Effector CD4-positive, alpha-beta T cell (primary cell): ENCODE data around the gene WASHC1.
"Not testable (repeated sequence)": the region's sequence is repeated elsewhere in the genome, so short reads cannot be mapped to it uniquely, and the experiment has no call there.

Experiments used
- DNase-seq: peaks from one replicate; pipeline ENCODE4 v3.0.0-alpha.2; 2020
- total RNA-seq: gene quantifications from one replicate; lab custom pipeline; 2026; lab: John Stamatoyannopoulos, UW

Gene WASHC1, protein sequence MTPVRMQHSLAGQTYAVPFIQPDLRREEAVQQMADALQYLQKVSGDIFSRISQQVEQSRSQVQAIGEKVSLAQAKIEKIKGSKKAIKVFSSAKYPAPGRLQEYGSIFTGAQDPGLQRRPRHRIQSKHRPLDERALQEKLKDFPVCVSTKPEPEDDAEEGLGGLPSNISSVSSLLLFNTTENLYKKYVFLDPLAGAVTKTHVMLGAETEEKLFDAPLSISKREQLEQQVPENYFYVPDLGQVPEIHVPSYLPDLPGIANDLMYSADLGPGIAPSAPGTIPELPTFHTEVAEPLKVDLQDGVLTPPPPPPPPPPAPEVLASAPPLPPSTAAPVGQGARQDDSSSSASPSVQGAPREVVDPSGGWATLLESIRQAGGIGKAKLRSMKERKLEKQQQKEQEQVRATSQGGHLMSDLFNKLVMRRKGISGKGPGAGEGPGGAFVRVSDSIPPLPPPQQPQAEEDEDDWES
- 9.6 reads per million, percentile 31 among the genes with 10 or more reads in this experiment for total RNA-seq

DNA sequence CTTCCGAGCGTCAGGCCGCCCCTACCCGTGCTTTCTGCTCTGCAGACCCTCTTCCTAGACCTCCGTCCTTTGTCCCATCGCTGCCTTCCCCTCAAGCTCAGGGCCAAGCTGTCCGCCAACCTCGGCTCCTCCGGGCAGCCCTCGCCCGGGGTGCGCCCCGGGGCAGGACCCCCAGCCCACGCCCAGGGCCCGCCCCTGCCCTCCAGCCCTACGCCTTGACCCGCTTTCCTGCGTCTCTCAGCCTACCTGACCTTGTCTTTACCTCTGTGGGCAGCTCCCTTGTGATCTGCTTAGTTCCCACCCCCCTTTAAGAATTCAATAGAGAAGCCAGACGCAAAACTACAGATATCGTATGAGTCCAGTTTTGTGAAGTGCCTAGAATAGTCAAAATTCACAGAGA, at the start of gene WASHC1:
TSS of gene WASHC1 (minus strand) at position 101 of the 400 bp plus-strand sequence. CDS start 4,457 bp downstream, outside the sequence.
- not testable (repeated sequence) for DNase-seq

DNA sequence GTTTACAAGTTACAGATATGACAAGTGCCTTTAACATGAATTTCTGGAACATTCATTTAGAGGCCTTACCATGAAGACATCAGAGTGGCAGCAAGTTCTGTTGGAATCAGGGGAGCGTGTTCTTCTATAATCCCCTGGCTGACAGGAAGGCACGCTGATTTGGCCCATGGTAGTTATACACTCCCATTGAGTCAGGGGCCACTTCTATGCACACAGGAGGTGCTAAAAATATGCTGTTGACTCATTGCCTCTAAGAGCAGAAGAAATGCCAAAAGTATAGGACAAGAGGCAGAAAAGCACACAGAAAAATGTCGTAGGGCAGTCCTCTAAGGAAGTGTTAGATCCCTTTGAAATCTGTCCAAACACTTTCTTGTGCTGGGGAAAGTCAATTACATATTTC, 49.1 kb upstream of the WASHC1 start:
- DNase-seq = not testable (repeated sequence)

DNA sequence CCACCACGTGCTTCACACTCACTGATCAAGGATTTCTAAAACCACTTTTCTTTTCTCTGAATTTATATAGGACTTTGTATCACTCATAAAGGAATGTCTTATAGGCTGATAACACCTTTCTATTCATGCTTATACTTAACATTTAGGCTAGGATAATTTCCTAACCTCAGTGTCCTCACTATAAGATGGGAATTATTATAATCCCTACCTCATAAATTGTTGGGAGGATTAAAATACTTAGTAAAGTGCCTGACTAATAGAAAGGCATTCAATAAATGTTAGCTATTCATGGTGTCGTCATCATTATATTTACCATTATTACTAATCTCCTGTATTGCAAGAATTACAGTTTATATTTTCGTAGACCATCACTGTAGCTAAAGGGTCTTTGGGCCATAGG, 47.1 kb upstream of the WASHC1 start:
- not testable (repeated sequence) for DNase-seq

DNA sequence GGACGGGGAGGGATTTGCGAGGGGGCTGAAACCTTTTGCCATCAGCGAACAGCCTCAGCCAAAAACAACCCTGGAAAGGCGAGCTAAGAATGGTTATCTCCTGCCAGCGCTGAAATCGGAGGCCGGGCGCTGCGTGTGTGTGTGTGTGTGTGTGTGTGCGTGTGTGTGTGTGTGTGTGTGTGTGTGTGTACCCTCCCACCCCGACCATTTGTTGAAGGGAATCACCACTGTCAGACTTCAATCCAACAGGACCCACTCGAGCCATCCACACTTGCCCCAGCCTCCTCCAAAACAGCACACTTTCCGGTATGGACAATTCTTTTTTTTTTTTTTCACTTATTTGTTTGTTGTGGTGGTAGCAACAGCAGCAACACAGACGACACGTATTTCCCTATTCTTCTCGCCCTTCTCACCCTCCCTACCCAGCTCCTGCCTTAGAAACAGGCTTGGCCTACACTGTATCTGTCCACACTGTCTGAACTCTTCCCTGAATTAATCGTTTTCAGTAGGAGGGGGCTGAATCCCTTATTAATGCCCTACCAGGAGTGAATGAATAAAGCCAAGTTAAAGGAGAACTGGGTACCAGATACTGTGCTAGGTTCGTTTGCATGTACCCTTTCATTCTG, 44.8 kb upstream of the WASHC1 start:
- DNase-seq = not testable (repeated sequence)

DNA sequence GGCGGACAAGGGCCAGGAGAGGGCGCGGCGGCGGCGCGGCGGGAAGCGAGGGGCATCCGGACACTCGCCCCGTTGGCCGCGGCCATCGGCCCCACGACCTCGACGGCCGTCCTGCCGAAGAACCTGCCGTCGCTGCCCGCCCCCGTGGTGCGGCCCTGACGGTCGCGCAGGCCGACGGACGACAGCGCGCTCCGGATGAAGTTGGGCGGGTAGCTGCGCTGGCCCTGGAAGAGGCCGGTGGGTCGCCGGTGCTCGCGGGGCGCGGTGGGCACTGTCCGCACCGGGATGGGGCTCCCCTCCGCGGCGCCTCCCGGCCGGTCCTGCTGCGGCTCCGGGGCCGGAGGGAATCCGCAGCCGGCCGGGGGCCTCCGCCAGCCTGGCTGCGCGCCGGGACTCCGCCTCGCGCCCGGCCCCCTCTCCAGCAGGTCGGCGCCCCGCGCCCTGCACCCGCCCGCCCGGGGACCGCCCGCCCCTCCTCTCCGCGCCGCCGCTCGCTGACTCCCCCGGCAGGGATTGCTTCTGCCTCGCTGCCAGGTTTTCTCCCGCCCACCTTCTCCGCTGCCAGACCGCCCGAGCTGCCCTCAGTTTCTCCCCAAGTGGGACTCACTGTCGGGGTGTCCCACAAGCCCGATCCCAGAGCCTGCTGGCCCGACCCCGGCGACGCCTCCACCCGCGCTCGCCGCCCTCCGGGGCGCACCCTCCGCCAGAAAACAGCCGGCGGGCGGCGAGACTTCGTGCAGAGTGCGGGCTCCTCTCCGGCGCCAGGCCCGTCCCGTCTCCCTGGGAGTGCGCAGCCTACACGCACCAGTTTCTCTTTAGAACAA, 44.0 kb upstream of the WASHC1 start:
- DNase-seq = not testable (repeated sequence)

DNA sequence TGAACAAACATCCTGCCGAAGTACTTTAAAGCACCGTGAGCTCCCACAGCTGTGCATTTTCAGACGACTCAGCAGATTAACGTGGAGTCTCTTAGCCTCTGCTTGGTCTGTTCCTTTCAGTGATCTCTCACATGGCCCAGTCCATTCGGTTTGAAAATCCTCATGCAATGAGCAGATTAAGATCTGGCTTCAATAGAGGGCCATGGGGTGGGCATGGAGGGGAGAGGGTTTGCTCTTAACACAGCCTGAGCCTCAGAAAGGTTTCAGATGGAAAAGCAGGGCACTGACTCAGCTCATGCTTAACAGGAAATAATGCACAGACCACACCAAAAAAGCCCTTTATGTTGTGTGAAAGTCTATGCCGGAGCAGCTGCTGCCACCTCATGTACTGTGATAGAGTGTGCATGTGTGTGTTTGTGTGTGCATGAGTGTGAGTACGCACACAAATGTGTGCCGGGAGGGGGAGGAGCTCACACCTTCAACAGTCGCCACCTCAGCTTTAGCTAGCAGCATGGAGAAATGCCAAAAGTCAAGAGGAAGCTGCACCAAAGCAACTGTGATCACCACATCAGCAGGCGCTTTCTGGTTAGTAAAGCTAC, 33.9 kb upstream of the WASHC1 start:
- DNase-seq = peak; percentile 7

DNA sequence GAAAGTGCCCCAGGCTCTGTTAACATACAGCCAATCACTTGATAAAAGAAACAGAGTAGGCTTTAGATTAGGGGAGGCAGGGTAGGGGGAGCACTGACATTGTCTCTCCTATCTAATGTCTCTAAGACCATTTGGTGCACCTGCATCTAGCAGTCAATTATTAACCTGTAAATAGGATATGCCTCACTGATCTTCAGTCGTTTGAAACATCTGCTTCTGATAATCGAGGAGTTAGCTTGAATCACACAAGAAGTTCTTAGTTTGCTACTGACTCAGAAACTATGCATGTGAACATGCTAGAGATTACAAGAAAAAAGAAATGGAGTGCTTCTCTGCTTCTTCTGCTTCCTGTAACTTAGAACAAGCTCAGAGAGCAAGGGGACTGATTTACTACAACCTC, 23.4 kb upstream of the WASHC1 start:
- not testable (repeated sequence) for DNase-seq

DNA sequence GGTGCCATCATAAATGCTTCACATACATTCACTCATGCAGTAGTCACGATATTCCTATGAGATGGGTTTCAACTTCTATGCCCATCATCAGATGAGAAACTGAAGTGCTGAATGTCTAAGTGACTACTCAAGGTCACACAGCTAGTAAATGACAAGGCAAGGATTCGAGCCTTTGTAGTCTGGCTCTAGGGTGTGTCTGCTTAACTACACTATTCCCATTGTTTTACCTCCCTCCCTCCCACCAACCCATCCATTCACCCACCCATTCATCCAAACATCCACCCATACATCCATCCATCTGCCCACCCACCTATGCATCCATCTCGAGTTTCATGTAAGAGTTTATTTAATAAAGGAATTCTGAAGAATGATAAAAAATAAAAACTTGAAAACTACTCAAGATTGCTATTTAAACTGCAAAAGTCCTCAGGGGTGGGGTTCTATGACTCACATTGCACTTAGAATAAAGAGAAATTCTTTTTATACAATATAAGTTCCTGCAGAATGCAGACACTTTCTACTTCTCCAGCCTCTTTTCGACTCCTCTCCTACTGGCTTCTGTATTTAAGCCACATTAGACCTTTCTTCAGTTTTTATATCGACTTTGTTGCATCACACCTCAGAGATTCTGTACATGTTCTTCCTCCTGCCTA, 19.1 kb upstream of the WASHC1 start:
- DNase-seq = not testable (repeated sequence)

DNA sequence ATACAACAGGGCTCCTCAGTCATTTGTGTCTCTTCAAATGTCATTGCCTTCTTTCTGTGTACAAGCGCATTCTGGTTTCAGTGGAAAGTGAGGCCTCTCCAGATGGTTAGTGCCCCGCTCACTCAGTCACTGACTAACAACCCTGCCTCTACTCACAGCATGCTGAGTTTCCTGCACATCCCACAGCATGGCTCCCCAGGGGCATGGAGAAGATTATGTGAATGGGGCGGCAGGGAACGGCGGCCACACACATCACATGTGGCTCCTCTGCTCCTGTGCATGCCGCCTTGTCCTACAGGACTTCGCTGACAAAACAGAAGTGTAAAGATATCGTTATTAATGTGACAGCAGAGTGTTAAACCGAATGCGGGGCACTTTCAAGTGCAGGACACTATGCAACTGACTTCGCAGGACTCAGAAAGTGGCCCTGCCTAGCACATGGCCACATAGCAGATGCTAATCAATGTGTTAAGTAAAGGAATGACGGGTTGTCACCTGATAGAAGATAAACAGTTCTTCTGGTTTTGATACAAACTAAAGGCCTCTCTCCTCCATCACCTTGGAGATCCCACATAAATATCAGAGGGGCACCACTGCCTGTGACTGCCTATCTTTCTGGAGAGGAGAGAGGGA, 17.5 kb upstream of the WASHC1 start:
- DNase-seq = not testable (repeated sequence)

DNA sequence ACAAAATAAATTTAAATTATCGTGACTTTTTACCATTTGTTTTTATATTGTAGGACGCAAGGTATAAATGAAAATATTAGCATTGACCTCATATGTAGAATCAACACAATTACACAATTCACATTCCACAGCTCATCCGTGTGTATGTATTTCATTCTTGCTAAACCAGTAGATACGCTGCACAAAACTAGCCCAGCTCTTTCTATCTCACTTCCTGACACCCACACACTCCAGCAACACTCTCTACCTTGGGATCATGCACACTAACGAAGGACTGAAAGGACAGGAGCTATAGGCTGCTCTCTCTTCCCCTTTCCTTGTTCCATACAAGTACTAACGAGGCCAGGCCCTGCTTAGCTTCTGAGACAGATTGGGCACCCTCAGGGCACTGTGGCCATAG, 16.9 kb upstream of the WASHC1 start:
- not testable (repeated sequence) for DNase-seq

DNA sequence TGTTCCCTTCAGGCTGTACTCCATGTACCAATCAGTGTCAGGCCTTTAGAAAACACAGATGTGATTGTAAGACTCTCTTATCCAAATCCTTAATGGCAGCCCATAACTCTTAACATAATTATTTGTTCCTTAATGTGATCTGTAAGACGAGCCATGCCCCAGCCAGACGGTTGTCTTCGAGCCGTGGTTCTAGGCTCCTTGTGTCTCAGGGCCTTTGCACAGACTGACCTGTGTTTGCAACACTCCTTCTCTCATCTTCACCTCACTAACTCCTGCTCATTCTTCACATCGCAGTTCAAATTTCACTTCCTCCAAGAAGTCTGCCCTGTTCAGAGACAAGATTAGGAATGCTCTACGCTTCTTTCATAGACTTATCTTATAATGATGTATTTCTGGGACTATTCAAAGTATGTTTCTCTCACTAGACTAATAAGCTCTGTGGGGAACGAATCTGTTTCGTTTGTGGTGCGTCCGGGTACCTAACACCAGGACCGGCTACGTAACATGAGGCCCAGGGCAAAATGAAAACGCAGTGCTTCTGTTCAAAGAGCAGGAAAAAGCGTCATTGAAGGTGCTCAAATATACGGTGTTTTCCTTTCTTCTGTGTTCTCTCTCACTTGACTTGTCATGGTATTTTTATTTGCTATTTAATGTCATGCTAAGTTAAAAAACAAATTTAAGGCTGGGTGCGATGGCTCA, 16.1 kb upstream of the WASHC1 start:
- DNase-seq = not testable (repeated sequence)

DNA sequence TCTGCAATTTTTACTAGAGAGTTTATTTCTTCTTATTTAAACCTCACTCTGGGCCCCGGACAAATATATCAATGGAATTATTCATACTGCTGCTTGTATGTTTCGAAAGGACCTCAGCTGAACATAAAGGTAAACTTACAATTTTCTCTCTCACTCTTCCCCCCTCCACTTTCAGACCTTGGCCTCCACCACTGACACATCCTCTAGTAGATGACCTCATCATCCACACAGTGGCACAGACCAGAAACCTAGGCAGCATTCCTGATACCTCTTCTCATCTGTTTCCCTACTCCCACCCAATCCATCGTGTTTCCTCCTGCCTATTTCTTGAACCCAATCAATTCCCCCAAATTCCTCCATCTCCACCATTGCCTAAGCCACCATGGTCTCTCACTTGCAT, 15.2 kb upstream of the WASHC1 start:
- not testable (repeated sequence) for DNase-seq

DNA sequence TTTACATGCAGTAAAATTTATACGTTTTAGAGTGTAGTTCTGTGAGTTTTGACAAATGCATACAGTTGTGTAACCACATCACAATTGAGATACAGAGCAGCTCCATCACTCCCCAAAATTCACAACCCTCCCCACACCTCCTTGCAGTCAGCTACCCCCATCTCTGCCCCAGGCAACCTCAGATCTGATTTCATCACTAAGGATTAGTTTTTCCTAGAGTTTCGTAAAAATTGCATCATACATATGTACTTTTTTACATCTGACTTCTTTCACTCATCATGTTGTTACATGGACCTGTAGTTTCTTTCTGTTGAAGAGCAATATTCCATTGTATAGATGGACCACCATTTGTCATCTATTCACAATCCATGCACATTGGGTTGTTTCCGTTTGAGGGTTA, 14.4 kb upstream of the WASHC1 start:
- DNase-seq = not testable (repeated sequence)

DNA sequence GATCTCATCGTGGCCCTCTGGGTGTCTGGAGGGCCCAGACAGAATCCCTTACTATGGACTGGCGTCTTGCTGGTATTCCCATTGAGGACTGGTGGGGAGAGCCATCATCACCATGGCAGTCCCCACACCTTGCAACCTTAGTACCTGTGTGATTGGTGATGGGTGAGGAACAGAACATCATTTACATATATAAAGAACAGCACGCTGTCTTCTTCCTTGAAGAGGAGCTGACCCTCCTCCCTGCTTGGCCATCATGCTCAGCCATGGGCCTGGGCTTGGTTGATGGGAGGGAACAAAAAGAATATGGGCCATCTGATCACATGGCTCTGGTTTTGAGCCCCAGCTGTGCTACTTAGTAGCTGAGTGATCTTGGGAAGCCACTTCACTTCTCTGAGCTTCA, 13.9 kb upstream of the WASHC1 start:
- not testable (repeated sequence) for DNase-seq

DNA sequence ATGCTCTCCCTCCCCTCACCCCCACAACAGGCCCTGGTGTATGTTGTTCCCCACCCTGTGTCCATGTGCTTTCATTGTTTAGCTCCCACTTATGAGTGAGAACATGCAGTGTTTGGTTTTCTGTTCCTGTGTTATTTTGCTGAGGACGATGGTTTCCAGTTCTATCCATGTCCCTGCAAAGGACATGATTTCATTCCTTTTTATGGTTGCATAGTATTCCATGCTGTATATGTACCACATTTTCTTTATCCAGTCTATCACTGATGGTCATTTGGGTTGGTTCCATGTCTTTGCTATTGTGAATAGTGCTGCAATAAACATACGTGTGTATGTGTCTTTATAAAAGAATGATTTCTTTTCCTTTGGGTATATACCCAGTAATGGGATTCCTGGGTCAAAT, 12.6 kb upstream of the WASHC1 start:
- not testable (repeated sequence) for DNase-seq

DNA sequence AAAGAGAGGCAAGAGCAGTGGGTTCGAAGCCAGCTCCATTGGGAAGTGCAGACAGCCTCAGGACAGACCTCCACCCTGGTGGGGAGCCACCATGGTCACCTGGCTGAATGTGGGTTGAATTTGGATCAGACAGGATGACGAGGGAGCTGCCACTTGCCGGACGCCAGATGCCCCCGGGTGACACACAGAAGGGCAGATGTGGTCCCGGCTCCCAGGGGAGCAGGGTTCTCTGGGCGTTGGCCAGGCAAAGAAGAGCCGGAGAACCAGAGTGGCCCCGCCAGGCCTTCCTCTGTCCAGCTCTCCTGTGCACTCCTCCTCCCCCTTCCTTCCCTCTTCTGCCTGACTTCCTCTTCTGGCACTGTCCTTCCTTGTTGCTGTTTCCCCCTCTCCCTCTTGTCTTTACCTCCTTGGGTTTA, 12.0 kb upstream of the WASHC1 start:
- DNase-seq = not testable (repeated sequence)

DNA sequence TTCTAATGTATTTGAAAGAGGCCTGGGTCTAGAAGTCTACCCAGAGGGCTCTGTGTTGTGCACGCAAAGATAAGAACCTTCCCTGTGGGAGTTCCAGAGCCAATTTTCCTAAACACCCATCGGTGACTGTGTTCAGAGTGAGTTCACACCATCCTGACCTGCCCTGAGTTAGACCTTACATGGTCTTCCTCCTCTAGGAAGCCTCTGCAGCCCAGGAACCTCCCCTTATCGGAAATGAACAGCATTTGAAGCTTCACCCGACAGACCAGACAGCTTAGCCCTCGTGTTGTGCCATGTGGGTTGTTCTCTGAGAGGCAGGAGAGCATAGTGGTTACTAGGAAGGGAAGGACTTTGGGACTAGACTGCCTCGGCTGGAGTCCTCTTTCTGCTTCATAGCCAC, 3.1 kb upstream of the WASHC1 start:
- DNase-seq = not testable (repeated sequence)

DNA sequence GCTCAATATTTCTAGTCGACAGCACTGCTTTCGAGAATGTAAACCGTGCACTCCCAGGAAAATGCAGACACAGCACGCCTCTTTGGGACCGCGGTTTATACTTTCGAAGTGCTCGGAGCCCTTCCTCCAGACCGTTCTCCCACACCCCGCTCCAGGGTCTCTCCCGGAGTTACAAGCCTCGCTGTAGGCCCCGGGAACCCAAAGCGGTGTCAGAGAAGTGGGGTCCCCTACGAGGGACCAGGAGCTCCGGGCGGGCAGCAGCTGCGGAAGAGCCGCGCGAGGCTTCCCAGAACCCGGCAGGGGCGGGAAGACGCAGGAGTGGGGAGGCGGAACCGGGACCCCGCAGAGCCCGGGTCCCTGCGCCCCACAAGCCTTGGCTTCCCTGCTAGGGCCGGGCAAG, 481 bp downstream of the WASHC1 start:
- not testable (repeated sequence) for DNase-seq

DNA sequence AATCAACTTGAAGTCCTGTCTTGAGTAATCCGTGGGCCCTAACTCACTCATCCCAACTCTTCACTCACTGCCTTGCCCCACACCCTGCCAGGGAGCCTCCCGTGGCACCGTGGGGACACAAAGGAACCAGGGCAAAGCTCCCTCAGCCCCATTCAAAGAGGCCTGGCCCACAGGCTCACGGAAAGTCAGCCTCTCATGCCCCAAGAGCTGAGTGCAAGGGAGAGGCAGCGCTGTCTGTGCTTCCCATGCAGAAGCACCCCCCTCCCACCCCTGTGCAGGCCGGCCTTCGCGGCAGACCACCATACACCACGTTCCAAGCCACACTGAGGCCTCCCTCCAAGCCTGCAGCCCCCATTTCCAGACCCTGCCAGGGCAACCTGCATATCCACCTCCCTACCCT, 7.6 kb downstream of the WASHC1 start:
- not testable (repeated sequence) for DNase-seq

DNA sequence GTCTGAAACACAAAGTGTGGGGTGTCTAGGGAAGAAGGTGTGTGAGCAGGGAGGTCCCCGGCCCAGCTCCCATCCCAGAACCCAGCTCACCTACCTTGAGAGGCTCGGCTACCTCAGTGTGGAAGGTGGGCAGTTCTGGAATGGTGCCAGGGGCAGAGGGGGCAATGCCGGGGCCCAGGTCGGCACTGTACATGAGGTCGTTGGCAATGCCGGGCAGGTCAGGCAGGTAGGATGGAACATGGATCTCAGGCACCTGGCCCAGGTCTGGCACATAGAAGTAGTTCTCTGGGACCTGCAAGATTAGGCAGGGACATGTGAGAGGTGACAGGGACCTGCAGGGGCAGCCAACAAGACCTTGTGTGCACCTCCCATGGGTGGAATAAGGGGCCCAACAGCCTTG, 12.4 kb downstream of the WASHC1 start:
- DNase-seq = not testable (repeated sequence)
